Activated CD4-positive, alpha-beta T cell treated with anti-CD3 and anti-CD28 coated beads, Interleukin-2, amount 10 ng/mL, durations not matched to agents 7 days and 5 days (primary cell): ENCODE measurements around the gene GJA1. TPM values are rescaled to one million over a fixed set of nuclear protein-coding genes. Genes with fewer than 3 reads are reported as not detected.
"Not testable (repeated sequence)": the region's sequence is repeated elsewhere in the genome, so short reads cannot be mapped to it uniquely, and the experiment has no call there.

Source experiments
- CTCF ChIA-PET: fragments of 350-600 bp; sonication (Branson Sonifier 250); formaldehyde crosslinking; loops from one replicate; lab custom pipeline; 2021; ENCODE audit warnings: antibody characterized with exemption; lab: Charles Lee
- POLR2A ChIA-PET: fragments of 350-600 bp; sonication (Branson Sonifier 250); formaldehyde crosslinking; loops from one replicate; lab custom pipeline; 2021; ENCODE audit warnings: antibody characterized with exemption; lab: Charles Lee
- DNase-seq: peaks from one replicate; pipeline ENCODE4 v3.0.0-alpha.2; 2020
- H3K27ac Mint-ChIP-seq: one replicate; pipeline ENCODE4 v1.8.0; 2021; ENCODE audit warnings: mild to moderate bottlenecking, moderate library complexity, mixed read lengths
- H3K27me3 Mint-ChIP-seq: one replicate; pipeline ENCODE4 v1.8.0; 2021; ENCODE audit warnings: mixed read lengths
- H3K36me3 Mint-ChIP-seq: one replicate; pipeline ENCODE4 v1.8.0; 2021; ENCODE audit warnings: low read depth, mixed read lengths
- H3K4me1 Mint-ChIP-seq: one replicate; pipeline ENCODE4 v1.8.0; 2021; ENCODE audit warnings: mixed read lengths
- H3K4me3 Mint-ChIP-seq: one replicate; pipeline ENCODE4 v1.8.0; 2021; ENCODE audit warnings: mild to moderate bottlenecking, moderate library complexity, mixed read lengths
- H3K9me3 Mint-ChIP-seq: one replicate; pipeline ENCODE4 v1.8.0; 2021; ENCODE audit warnings: mixed read lengths
- total RNA-seq, 2 experiments: library from RNA; stranded (reverse); gene quantifications; one replicate each; pipeline ENCODE4 v1.2.3, GENCODE V29; 2021

GJA1 gene
- total RNA-seq, 2 experiments from 2014 or later = not detected

DNA sequence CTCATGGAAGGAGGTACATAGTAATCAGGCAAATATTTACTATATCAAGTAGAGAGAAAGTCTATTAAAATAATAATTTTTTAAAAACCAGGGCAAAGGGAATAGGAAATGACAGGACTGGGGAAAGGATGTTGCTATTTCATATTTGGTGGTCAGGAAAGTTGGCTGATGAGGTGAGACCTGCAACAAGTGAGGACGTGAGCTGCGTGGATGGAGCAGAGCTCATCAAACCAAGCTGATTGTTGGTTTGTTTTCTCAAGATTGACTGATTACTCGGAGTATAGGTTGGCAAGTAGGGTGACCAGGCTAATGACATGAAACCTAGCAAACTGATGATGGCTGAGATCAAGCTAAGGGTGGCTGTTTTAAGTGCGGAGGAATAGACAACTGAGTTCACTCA lies 6.0 kb downstream of the GJA1 start:
- no peak overlapping the region for H3K27ac Mint-ChIP-seq
- no peak overlapping the region for H3K4me3 Mint-ChIP-seq
- peaks cover 30% of the 10 kb centered on the region for H3K27me3 Mint-ChIP-seq
- no peak for DNase-seq
- CTCF ChIA-PET = no interaction called here
- POLR2A ChIA-PET = no interaction called here
- peaks cover 18% of the 10 kb centered on the region for H3K4me1 Mint-ChIP-seq
- H3K9me3 Mint-ChIP-seq = no peaks in the 10 kb centered on the region
- H3K36me3 Mint-ChIP-seq = no peaks in the 10 kb centered on the region

GRCh38 chr6:121442576-121442975 lies 7.1 kb downstream of the GJA1 start:
- peaks cover 19% of the 10 kb centered on the region for H3K27me3 Mint-ChIP-seq
- ChIA-PET POLR2A (no interaction called here), CTCF (no interaction called here)
- DNase-seq = no peak
- no peak overlapping the region for H3K4me3 Mint-ChIP-seq
- no peaks in the 10 kb centered on the region for H3K36me3 Mint-ChIP-seq
- H3K4me1 Mint-ChIP-seq = peaks cover 8% of the 10 kb centered on the region
- no peaks in the 10 kb centered on the region for H3K9me3 Mint-ChIP-seq
- no peak overlapping the region for H3K27ac Mint-ChIP-seq

DNA sequence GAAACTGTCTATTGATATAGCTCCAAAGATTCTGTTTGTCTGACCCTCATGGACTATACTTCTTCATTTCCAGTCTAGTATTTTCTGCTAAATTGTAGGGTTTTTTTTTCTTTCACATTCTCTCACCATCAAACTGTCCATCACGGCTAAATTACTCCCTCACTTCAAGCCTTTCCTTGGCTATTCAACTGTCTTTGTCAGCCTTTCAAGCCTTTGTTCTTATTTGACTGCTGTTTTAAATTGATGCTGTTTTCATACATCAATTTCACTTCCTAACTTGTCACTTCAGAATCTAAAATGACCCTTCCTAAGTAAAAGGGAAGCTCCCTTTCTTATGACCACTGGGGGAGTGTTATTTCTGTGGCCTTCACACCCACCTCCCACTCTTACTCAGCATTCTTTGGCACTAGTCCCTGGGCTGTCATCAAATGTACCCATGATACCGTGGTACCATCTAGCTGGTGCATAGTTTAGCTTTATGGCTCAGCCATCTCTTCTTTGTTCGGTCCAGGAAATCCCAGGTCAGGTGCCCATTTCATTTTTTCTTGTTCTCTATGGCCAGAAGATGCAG lies 8.6 kb downstream of the GJA1 start:
- Mint-ChIP-seq H3K36me3 (no peaks in the 10 kb centered on the region), H3K4me1 (no peaks in the 10 kb centered on the region), H3K9me3 (no peaks in the 10 kb centered on the region), H3K27me3 (peaks cover 9% of the 10 kb centered on the region), H3K27ac (no peak overlapping the region), H3K4me3 (no peak overlapping the region)
- DNase-seq = no peak
- ChIA-PET CTCF (interaction anchor here (0.7 kb wide), 1 partner anchor 22 kb away, joined by 3 read pairs; no protein-coding TSS in a partner anchor), POLR2A (no interaction called here)

GRCh38 chr6:121446705-121447104 lies 11.3 kb downstream of the GJA1 start:
- H3K4me1 Mint-ChIP-seq, CTCF ChIA-PET, H3K27ac Mint-ChIP-seq, DNase-seq, POLR2A ChIA-PET, H3K36me3 Mint-ChIP-seq, H3K27me3 Mint-ChIP-seq, H3K4me3 Mint-ChIP-seq, H3K9me3 Mint-ChIP-seq: not testable (repeated sequence)

- DNase-seq, CTCF ChIA-PET, H3K27me3 Mint-ChIP-seq, H3K4me1 Mint-ChIP-seq, H3K27ac Mint-ChIP-seq, POLR2A ChIA-PET, H3K4me3 Mint-ChIP-seq, H3K36me3 Mint-ChIP-seq, H3K9me3 Mint-ChIP-seq: not testable (repeated sequence)
Observed at GRCh38 chr6:121447746-121448145, 12.3 kb downstream of the GJA1 start.

- DNase-seq, H3K4me3 Mint-ChIP-seq, H3K9me3 Mint-ChIP-seq, H3K27me3 Mint-ChIP-seq, POLR2A ChIA-PET, H3K4me1 Mint-ChIP-seq, H3K27ac Mint-ChIP-seq, CTCF ChIA-PET, H3K36me3 Mint-ChIP-seq: not testable (repeated sequence)
Observed at GRCh38 chr6:121448528-121448927, 13.1 kb downstream of the GJA1 start.

DNA sequence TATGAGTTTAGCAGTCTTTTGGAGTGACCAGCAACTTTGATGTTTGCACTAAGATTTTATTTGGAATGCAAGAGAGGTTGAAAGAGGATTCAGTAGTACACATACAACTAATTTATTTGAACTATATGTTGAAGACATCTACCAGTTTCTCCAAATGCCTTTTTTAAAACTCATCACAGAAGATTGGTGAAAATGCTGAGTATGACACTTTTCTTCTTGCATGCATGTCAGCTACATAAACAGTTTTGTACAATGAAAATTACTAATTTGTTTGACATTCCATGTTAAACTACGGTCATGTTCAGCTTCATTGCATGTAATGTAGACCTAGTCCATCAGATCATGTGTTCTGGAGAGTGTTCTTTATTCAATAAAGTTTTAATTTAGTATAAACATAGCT lies 13.9 kb downstream of the GJA1 start:
- Mint-ChIP-seq H3K9me3 (no peaks in the 10 kb centered on the region), H3K36me3 (no peaks in the 10 kb centered on the region), H3K4me1 (no peaks in the 10 kb centered on the region), H3K27ac (no peak overlapping the region), H3K4me3 (no peak overlapping the region), H3K27me3 (no peaks in the 10 kb centered on the region)
- ChIA-PET POLR2A (no interaction called here), CTCF (no interaction called here)
- DNase-seq = no peak

DNA sequence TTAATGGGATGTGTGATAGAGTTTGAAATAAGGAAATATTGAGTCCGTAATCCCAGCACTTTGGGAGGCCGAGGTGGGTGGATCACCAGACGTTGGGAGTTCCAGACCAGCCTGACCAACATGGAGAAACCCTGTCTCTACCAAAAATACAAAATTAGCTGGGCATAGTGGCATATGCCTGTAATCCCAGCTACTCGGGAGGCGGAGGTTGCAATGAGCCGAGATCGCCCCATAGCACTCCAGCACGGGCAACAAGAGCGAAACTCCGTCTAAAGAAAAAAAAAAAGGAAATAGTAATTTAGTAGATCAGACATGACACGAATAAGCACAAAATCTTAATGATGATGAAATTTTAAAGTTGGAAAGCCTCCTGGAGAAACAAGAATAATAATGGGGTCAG lies 14.8 kb downstream of the GJA1 start:
- ChIA-PET POLR2A (no interaction called here), CTCF (interaction anchor here (0.7 kb wide), 1 partner anchor 16 kb away, joined by 3 read pairs; no protein-coding TSS in a partner anchor)
- no peak overlapping the region for H3K4me3 Mint-ChIP-seq
- H3K9me3 Mint-ChIP-seq = no peaks in the 10 kb centered on the region
- DNase-seq = no peak
- H3K27me3 Mint-ChIP-seq = no peaks in the 10 kb centered on the region
- H3K4me1 Mint-ChIP-seq = no peaks in the 10 kb centered on the region
- no peak overlapping the region for H3K27ac Mint-ChIP-seq
- H3K36me3 Mint-ChIP-seq = no peaks in the 10 kb centered on the region

DNA sequence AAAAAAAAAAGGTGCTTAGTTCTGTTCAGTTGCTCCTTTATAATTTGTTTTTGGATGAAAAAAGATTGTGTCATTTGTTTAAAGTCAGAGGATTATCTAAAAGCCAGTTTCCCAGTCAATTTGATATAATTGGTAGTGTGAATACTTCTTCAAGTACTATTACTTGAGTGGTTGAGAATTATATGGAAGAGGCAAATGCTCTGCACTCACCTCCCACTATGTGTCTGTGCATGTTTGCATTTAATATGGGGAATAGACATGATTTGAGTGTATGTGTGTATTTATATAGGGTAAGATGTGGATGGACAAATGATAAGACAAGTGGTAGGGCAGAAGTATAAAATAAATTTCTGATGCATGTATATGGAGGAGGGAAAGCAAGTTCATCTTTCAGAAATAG lies 15.8 kb downstream of the GJA1 start:
- DNase-seq = no peak
- ChIA-PET CTCF (no interaction called here), POLR2A (no interaction called here)
- no peak overlapping the region for H3K4me3 Mint-ChIP-seq
- no peaks in the 10 kb centered on the region for H3K36me3 Mint-ChIP-seq
- H3K27ac Mint-ChIP-seq = no peak overlapping the region
- no peaks in the 10 kb centered on the region for H3K9me3 Mint-ChIP-seq
- no peaks in the 10 kb centered on the region for H3K27me3 Mint-ChIP-seq
- H3K4me1 Mint-ChIP-seq = no peaks in the 10 kb centered on the region

- POLR2A ChIA-PET = no interaction called here
- no peak for DNase-seq
- Mint-ChIP-seq H3K4me1 (no peaks in the 10 kb centered on the region), H3K36me3 (no peaks in the 10 kb centered on the region), H3K27ac (no peak overlapping the region), H3K9me3 (no peaks in the 10 kb centered on the region), H3K27me3 (no peaks in the 10 kb centered on the region), H3K4me3 (no peak overlapping the region)
- CTCF ChIA-PET = no interaction called here
Observed at GRCh38 chr6:121453191-121453590, 17.7 kb downstream of the GJA1 start.

DNA sequence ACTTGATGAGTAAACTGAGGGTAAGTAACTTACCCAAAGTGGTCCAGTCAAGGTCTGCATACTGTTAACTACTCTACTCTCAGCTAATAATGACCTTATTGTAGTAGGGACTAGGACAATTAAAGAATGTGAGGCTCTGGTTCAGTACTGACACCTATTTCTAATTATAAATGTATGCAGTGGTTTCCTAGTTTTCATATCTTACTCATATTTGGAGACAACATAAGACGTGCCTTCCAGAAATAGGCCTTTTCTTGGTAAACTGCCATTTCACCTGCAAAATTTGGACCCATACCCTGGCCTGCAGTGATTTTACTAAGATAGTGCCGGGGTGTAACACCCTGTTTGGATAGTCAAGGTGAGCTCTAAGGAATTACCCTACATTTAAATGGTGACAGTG lies 24.7 kb downstream of the GJA1 start:
- Mint-ChIP-seq H3K9me3 (no peaks in the 10 kb centered on the region), H3K4me1 (no peaks in the 10 kb centered on the region), H3K27ac (no peak overlapping the region), H3K27me3 (no peaks in the 10 kb centered on the region), H3K4me3 (no peak overlapping the region), H3K36me3 (no peaks in the 10 kb centered on the region)
- no peak for DNase-seq
- ChIA-PET POLR2A (no interaction called here), CTCF (interaction anchor here (1.1 kb wide), 1 partner anchor 73 kb away, joined by 5 read pairs; no protein-coding TSS in a partner anchor)

DNA sequence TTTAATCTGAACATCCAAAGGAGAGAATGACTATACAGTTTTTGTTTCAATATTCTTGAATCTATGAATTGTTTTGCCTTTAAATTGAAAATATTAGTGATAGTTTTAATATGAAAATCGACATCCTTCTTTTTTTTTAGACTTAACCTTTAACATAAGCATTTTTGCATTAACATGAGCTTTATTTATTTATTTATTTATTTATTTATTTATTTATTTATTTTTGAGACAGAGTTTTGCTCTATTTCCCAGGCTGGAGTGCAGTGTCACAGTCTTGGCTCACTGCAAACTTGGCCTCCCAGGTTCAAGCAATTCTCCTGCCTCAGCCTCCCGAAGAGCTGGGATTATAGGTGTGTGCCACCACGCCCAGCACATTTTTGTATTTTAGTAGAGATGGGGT lies 27.6 kb downstream of the GJA1 start:
- Mint-ChIP-seq H3K9me3 (no peaks in the 10 kb centered on the region), H3K4me1 (no peaks in the 10 kb centered on the region), H3K27me3 (no peaks in the 10 kb centered on the region), H3K4me3 (no peak overlapping the region), H3K27ac (no peak overlapping the region), H3K36me3 (no peaks in the 10 kb centered on the region)
- no peak for DNase-seq
- ChIA-PET CTCF (interaction anchor here (0.6 kb wide), 1 partner anchor 816 kb away, joined by 4 read pairs; no protein-coding TSS in a partner anchor), POLR2A (no interaction called here)

DNA sequence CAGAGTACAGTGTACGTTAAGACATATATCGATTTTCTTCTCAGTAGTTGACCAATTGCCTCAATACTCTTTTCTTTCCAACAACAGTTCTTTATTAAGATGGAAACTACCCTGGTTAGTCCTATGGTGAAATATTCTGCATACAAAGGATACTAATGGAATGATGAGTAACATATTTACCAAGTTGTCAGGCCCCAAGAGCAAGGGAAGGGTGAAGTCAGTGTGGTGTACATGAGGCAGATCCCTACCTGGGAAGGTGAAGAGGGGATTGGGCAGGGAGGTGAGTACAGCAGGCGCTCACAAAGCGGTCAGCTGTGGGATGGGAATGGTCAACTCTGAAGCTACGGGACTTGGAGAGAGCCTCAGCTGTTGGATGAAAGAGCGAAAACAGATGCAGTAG lies 29.7 kb downstream of the GJA1 start:
- Mint-ChIP-seq H3K9me3 (no peaks in the 10 kb centered on the region), H3K36me3 (no peaks in the 10 kb centered on the region), H3K4me1 (no peaks in the 10 kb centered on the region), H3K27me3 (no peaks in the 10 kb centered on the region), H3K27ac (no peak overlapping the region), H3K4me3 (no peak overlapping the region)
- CTCF ChIA-PET = no interaction called here
- POLR2A ChIA-PET = no interaction called here
- no peak for DNase-seq

DNA sequence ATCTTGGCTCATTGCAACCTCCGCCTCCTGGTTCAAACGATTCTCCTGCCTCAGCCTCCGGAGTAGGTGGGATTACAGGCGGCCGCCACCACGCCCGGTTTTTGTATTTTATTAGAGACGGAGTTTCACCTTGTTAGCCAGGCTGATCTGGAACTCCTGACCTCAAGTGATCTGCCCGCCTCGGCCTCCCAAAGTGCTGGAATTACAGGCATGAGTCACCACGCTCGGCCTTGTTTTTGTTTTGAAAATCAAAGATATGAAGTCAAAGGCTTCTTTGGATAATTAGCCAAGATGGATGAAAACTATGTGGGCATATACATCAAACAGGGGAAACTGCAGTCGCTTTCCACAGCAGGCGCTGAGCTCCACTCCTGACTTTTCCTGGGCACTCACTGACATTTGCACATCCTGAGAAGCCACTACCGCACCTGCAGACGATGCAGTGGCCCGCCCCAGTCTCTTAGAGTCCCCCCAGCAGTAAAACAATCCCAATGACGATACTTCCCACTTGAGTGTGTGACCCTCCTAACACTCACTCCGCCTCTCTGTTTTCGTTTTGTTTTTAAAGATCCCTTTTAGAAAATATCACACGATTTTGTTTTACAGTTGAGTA lies 44.1 kb downstream of the GJA1 start:
- no peak for DNase-seq
- H3K27me3 Mint-ChIP-seq = no peaks in the 10 kb centered on the region
- ChIA-PET POLR2A (no interaction called here), CTCF (no interaction called here)
- no peak overlapping the region for H3K27ac Mint-ChIP-seq
- H3K9me3 Mint-ChIP-seq = no peaks in the 10 kb centered on the region
- H3K36me3 Mint-ChIP-seq = no peaks in the 10 kb centered on the region
- H3K4me3 Mint-ChIP-seq = no peak overlapping the region
- no peaks in the 10 kb centered on the region for H3K4me1 Mint-ChIP-seq
